Progenitor cell of endocrine pancreas (in vitro differentiated cells): ENCODE data around the gene MTF2. TPM values are rescaled to one million over a fixed set of nuclear protein-coding genes. Genes with fewer than 3 reads are reported as not detected.

ENCODE experiments used
- DNase-seq: peaks from one replicate; pipeline ENCODE4 v3.0.0; 2021; ENCODE audit warnings: low spot score; ENCODE audit not compliant: unreplicated experiment
- H3K27ac Mint-ChIP-seq: 2 replicates; pipeline ENCODE4 v1.8.0; 2021; ENCODE audit warnings: mild to moderate bottlenecking, moderate library complexity, mixed read lengths
- H3K27me3 Mint-ChIP-seq: 2 replicates; pipeline ENCODE4 v1.8.0; 2021; ENCODE audit warnings: mixed read lengths
- H3K36me3 Mint-ChIP-seq: 2 replicates; pipeline ENCODE4 v1.8.0; 2022; ENCODE audit warnings: mixed read lengths; ENCODE audit not compliant: insufficient read depth
- H3K4me1 Mint-ChIP-seq: 2 replicates; pipeline ENCODE4 v1.8.0; 2021; ENCODE audit warnings: low read depth, mixed read lengths
- H3K4me3 Mint-ChIP-seq: 2 replicates; pipeline ENCODE4 v1.8.0; 2021; ENCODE audit warnings: low read depth, mild to moderate bottlenecking, moderate library complexity, mixed read lengths
- H3K9me3 Mint-ChIP-seq: 2 replicates; pipeline ENCODE4 v1.8.0; 2021; ENCODE audit warnings: low read depth, mixed read lengths
- total RNA-seq: library from RNA; stranded (reverse); gene quantifications from 2 replicates; pipeline ENCODE4 v1.2.1, GENCODE V29; 2021
- TF ChIP-seq, protein P1 (sequence below): fragments of 200-600 bp; sonication (generic); IDR thresholded peaks from one replicate; pipeline ENCODE4 v1.5.0; 2021; ENCODE audit warnings: antibody characterized with exemption, mild to moderate bottlenecking; ENCODE audit not compliant: unreplicated experiment

Gene MTF2
- total RNA-seq, 1 donor from 2014 or later: 89.4 TPM

DNA sequence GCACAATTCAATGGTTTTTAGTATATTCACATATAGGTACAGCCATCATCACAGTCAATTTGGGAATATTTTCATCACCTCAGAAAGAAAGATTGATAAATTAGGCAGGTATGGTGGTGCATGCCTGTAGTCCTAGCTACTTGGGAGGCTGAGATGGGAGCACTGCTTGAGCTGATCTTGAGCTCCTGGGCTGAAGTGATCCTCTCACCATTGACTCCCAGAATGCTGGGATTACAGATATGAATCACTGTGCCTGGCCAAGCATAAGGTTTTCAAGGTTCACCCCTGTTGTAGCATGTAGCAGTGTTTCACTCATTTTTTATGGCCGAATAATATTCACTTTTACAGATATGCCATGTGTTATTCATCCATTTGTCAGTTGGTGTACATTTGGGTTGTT, 44.7 kb upstream of the MTF2 start:
- peaks cover 1% of the 10 kb centered on the region for H3K27me3 Mint-ChIP-seq
- H3K36me3 Mint-ChIP-seq: no peaks in the 10 kb centered on the region
- no peak overlapping the region for H3K4me3 Mint-ChIP-seq
- H3K9me3 Mint-ChIP-seq: no peaks in the 10 kb centered on the region
- H3K4me1 Mint-ChIP-seq: peaks cover 2% of the 10 kb centered on the region
- H3K27ac Mint-ChIP-seq: no peak overlapping the region
- TF ChIP-seq, protein P1, sequence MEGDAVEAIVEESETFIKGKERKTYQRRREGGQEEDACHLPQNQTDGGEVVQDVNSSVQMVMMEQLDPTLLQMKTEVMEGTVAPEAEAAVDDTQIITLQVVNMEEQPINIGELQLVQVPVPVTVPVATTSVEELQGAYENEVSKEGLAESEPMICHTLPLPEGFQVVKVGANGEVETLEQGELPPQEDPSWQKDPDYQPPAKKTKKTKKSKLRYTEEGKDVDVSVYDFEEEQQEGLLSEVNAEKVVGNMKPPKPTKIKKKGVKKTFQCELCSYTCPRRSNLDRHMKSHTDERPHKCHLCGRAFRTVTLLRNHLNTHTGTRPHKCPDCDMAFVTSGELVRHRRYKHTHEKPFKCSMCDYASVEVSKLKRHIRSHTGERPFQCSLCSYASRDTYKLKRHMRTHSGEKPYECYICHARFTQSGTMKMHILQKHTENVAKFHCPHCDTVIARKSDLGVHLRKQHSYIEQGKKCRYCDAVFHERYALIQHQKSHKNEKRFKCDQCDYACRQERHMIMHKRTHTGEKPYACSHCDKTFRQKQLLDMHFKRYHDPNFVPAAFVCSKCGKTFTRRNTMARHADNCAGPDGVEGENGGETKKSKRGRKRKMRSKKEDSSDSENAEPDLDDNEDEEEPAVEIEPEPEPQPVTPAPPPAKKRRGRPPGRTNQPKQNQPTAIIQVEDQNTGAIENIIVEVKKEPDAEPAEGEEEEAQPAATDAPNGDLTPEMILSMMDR: no peak
- DNase-seq: no peak

DNA sequence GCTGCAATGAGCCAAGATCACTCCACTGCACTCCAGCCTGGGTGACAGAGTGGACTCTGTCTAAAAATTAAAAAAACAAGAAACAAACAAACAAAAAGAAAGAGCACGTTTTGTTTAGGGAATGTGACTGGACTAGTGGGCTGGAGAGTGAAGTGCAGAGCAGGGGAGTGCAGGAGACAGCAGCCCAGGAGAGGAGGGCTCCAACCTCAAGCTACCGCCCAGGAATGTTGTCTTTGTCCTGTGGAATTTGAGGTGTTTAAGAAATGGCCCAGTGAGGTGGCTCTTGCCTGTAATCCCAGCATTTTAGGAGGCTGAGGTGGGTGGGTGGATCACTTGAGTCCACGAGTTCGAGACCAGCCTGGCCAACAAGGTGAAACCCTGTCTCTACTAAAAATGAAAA, 42.4 kb upstream of the MTF2 start:
- TF ChIP-seq, protein P1: no peak
- Mint-ChIP-seq H3K36me3 (no peaks in the 10 kb centered on the region), H3K27me3 (no peaks in the 10 kb centered on the region), H3K27ac (no peak overlapping the region), H3K4me1 (peaks cover 3% of the 10 kb centered on the region), H3K9me3 (no peaks in the 10 kb centered on the region), H3K4me3 (no peak overlapping the region)
- no peak for DNase-seq

DNA sequence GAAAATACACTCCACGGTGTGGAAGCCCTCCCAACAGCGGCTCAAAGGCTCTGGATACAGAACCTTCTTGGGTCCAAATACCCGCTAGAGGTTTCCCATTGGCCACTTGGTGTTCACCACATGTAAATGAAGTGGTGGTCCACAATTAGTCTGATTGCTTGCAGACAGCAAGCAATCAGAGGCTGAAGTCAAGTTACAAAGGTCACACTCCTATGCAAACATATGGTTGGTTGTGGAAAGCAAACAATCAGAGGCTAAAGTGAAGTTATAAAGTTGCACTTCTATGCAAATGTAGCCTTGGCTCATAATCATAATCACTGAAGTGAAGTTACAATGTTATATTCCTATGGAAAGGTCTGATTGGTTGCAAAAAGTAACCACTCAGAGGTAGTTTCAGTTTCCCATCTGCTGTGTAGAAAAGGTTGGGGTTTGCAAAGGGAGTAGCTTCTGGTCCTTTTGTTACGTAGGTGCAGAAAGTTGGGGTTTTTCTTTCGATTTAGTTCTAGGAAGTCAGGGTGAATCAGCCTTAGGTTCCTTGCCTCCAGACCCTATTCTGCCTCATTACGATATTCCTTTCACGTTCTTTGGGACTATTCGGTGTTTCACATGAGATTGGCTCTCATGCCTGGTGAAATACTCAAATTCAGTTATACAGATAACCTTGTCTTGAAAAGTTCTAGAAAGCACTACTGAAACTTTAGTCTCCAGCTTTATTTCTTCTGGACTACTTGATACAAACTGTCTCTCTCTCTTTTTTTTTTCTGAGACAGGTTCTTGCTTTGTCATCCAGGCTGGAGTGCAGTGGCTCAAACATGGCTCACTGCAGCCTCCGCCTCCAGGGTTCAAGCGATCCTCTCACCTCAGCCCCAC, 36.7 kb upstream of the MTF2 start:
- no peak for DNase-seq
- Mint-ChIP-seq H3K36me3 (no peaks in the 10 kb centered on the region), H3K27me3 (no peaks in the 10 kb centered on the region), H3K4me3 (no peak overlapping the region), H3K4me1 (peaks cover 8% of the 10 kb centered on the region), H3K27ac (no peak overlapping the region), H3K9me3 (no peaks in the 10 kb centered on the region)
- TF ChIP-seq, protein P1: no peak

DNA sequence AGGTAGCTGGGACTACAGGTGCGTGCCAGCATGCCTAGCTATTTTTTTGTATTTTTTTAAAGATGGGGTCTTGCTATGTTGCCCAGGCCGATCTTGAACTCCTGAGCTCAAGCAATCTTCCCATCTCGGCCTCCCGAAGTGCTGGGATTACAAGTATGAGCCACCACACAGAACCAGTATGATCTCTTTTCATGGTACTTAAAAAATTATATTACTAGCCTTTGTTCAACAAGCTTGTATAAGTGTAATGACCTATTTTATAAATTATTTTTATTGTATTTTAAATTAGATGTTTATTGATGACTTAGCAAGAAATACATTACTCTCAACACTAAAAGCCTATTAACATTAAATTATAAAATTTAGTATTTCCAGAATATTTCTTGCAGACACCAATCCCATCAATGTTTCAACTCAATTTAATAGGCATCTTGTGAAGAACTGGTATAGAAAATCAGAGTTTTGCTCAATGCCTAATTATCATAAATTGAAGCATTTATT, 36.0 kb upstream of the MTF2 start:
- no peaks in the 10 kb centered on the region for H3K36me3 Mint-ChIP-seq
- H3K27ac Mint-ChIP-seq: no peak overlapping the region
- DNase-seq: no peak
- no peaks in the 10 kb centered on the region for H3K9me3 Mint-ChIP-seq
- TF ChIP-seq, protein P1: no peak
- no peaks in the 10 kb centered on the region for H3K27me3 Mint-ChIP-seq
- H3K4me1 Mint-ChIP-seq: peaks cover 8% of the 10 kb centered on the region
- H3K4me3 Mint-ChIP-seq: no peak overlapping the region

DNA sequence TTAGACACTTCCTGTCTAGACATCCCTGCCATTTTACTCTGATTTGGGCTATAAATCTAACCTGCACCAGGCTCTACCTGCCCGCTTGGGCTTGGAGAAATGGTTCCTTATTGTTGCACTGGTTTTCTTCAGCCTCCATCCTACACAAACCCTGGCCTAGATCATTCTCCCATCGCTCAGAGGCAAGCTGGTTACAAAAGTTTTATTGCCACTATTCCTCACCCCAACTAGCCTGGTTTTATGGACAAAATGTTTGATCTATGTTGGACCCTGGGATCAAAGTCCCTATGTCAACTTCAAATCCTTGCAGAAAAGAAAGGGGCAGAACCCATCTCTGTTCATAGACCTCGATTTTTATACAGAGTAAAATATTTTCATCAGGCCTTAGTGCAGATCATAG, 31.5 kb upstream of the MTF2 start:
- no peak overlapping the region for H3K4me3 Mint-ChIP-seq

More for the DNA sequence above, 31.5 kb upstream of the MTF2 start:
- H3K4me1 Mint-ChIP-seq: peaks cover under 1% of the 10 kb centered on the region
- no peak for DNase-seq
- H3K27ac Mint-ChIP-seq: no peak overlapping the region
- H3K9me3 Mint-ChIP-seq: no peaks in the 10 kb centered on the region
- no peaks in the 10 kb centered on the region for H3K36me3 Mint-ChIP-seq
- H3K27me3 Mint-ChIP-seq: no peaks in the 10 kb centered on the region
- TF ChIP-seq, protein P1: no peak
